Natural killer cell (primary cell): ENCODE results near the gene ASTN2. TPM values are rescaled to one million over a fixed set of nuclear protein-coding genes. Genes with fewer than 3 reads are reported as not detected.

Source experiments
- ATAC-seq, 3 donors: fragments of 150-1000 bp in 2 of 3; fragments of 200-7000 bp in 1 of 3; cut with Tn5 transposase; 1 replicate in 1 of 3; 2 replicates in 2 of 3; pipeline ENCODE4 v1.10.0; 2021; ENCODE audit warnings: mild to moderate bottlenecking in 2 of 3, moderate library complexity in 2 of 3
- DNase-seq, 2 donors: peaks; one replicate each; pipeline versions ENCODE4 v3.0.0 to v3.0.0-alpha.2; 2013 to 2021; ENCODE audit warnings: mixed read lengths in 1 of 2
- H3K27ac ChIP-seq: one replicate; pipeline ENCODE4 v1.5.1; 2013; ENCODE audit warnings: mild to moderate bottlenecking, low read length
- H3K27me3 ChIP-seq: one replicate; pipeline ENCODE4 v1.6.1; 2013; ENCODE audit warnings: low read length; ENCODE audit not compliant: control insufficient read depth, insufficient read depth
- H3K36me3 ChIP-seq: one replicate; pipeline ENCODE4 v1.6.1; 2013; ENCODE audit warnings: low read length; ENCODE audit not compliant: control insufficient read depth, insufficient read depth
- H3K4me1 ChIP-seq: one replicate; pipeline ENCODE4 v1.6.1; 2013; ENCODE audit warnings: low read length; ENCODE audit not compliant: control insufficient read depth, insufficient read depth
- H3K4me3 ChIP-seq: one replicate; pipeline ENCODE4 v1.5.1; 2013; ENCODE audit warnings: low read length
- H3K9me3 ChIP-seq: one replicate; pipeline ENCODE4 v1.6.1; 2013; ENCODE audit warnings: low read length; ENCODE audit not compliant: control insufficient read depth, insufficient read depth
- H3K27ac Mint-ChIP-seq, 2 donors: one replicate each; pipeline ENCODE4 v1.8.0; 2022; ENCODE audit warnings: mild to moderate bottlenecking in 2 of 2, mixed read lengths in 2 of 2, moderate library complexity in 1 of 2
- H3K27me3 Mint-ChIP-seq, 2 donors: one replicate each; pipeline ENCODE4 v1.8.0; 2022; ENCODE audit warnings: low read depth in 2 of 2, mixed read lengths in 2 of 2
- H3K36me3 Mint-ChIP-seq: one replicate; pipeline ENCODE4 v1.8.0; 2022; ENCODE audit warnings: mixed read lengths
- H3K4me1 Mint-ChIP-seq, 2 donors: one replicate each; pipeline ENCODE4 v1.8.0; 2022; ENCODE audit warnings: mixed read lengths in 2 of 2
- H3K4me3 Mint-ChIP-seq: one replicate; pipeline ENCODE4 v1.8.0; 2022; ENCODE audit warnings: mild to moderate bottlenecking, moderate library complexity, mixed read lengths
- H3K9me3 Mint-ChIP-seq, 2 donors: one replicate each; pipeline ENCODE4 v1.8.0; 2022; ENCODE audit warnings: mixed read lengths in 2 of 2
- WGBS: methylation state at CpG from one replicate; pipeline ENCODE4 v1.1.7; 2013; ENCODE audit warnings: missing lambda C conversion rate; ENCODE audit not compliant: insufficient coverage; 5-methylcytosine and 5-hydroxymethylcytosine counted together
- intact Hi-C: fragments of 100-400 bp; cut with micrococcal nuclease; formaldehyde crosslinking; loops from one replicate; pipeline ENCODE4 v1.14.2; 2022
- total RNA-seq, 4 donors: library from RNA; stranded (reverse); fragments of 120-200 nt in 1 of 4; gene quantifications; one replicate each; pipeline versions ENCODE4 v1.2.3 to v1.2.4, GENCODE V29; 2013 to 2022
- TF ChIP-seq, protein P1 (sequence below): fragments of 200-600 bp; IDR thresholded peaks from one replicate; pipeline ENCODE4 v1.8.0; 2022; ENCODE audit warnings: antibody characterized with exemption

The ASTN2 gene
- total RNA-seq, 3 donors from 2014 or later (not counting 1 experiment from before 2014, with no cell fraction given): 3.0 to 3.5 (median 3.2) TPM

- no peaks in the 10 kb centered on the region for H3K36me3 ChIP-seq
- H3K4me1 Mint-ChIP-seq: no peaks in the 10 kb centered on the region
- no peaks in the 10 kb centered on the region for H3K4me1 ChIP-seq
- H3K4me3 ChIP-seq: no peak overlapping the region
- intact Hi-C loops: no loop called here
- no peaks in the 10 kb centered on the region for H3K36me3 Mint-ChIP-seq
- peaks cover 0 to 7% of the 10 kb centered on the region in 2 donors for H3K9me3 Mint-ChIP-seq
- H3K4me3 Mint-ChIP-seq: no peak overlapping the region
- H3K27me3 ChIP-seq: no peaks in the 10 kb centered on the region
- ATAC-seq: no peak
- no peak overlapping the region for H3K27ac ChIP-seq
- H3K27ac Mint-ChIP-seq: no peak overlapping the region
- WGBS: 91% methylated on average over 7 of the region's 7 CpGs
- DNase-seq: no peak
- no peaks in the 10 kb centered on the region for H3K9me3 ChIP-seq
- TF ChIP-seq, protein P1, sequence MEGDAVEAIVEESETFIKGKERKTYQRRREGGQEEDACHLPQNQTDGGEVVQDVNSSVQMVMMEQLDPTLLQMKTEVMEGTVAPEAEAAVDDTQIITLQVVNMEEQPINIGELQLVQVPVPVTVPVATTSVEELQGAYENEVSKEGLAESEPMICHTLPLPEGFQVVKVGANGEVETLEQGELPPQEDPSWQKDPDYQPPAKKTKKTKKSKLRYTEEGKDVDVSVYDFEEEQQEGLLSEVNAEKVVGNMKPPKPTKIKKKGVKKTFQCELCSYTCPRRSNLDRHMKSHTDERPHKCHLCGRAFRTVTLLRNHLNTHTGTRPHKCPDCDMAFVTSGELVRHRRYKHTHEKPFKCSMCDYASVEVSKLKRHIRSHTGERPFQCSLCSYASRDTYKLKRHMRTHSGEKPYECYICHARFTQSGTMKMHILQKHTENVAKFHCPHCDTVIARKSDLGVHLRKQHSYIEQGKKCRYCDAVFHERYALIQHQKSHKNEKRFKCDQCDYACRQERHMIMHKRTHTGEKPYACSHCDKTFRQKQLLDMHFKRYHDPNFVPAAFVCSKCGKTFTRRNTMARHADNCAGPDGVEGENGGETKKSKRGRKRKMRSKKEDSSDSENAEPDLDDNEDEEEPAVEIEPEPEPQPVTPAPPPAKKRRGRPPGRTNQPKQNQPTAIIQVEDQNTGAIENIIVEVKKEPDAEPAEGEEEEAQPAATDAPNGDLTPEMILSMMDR: no peak
- no peaks in the 10 kb centered on the region for H3K27me3 Mint-ChIP-seq
Measured at GRCh38 chr9:117145811-117146490, 268.9 kb downstream of the ASTN2 start.

GRCh38 chr9:117145081-117145480 lies 269.8 kb downstream of the ASTN2 start:
- Mint-ChIP-seq H3K27me3 (no peaks in the 10 kb centered on the region), H3K9me3 (peaks cover 0 to 11% of the 10 kb centered on the region in 2 donors), H3K4me3 (no peak overlapping the region), H3K36me3 (no peaks in the 10 kb centered on the region), H3K4me1 (no peaks in the 10 kb centered on the region), H3K27ac (no peak overlapping the region)
- intact Hi-C loops: no loop called here
- no peak for ATAC-seq
- WGBS: 81% methylated on average over 2 of the region's 4 CpGs
- DNase-seq: no peak
- no peak overlapping the region for H3K27ac ChIP-seq
- TF ChIP-seq, protein P1: no peak
- no peaks in the 10 kb centered on the region for H3K4me1 ChIP-seq
- H3K4me3 ChIP-seq: no peak overlapping the region
- no peaks in the 10 kb centered on the region for H3K9me3 ChIP-seq
- H3K27me3 ChIP-seq: no peaks in the 10 kb centered on the region
- no peaks in the 10 kb centered on the region for H3K36me3 ChIP-seq

DNA sequence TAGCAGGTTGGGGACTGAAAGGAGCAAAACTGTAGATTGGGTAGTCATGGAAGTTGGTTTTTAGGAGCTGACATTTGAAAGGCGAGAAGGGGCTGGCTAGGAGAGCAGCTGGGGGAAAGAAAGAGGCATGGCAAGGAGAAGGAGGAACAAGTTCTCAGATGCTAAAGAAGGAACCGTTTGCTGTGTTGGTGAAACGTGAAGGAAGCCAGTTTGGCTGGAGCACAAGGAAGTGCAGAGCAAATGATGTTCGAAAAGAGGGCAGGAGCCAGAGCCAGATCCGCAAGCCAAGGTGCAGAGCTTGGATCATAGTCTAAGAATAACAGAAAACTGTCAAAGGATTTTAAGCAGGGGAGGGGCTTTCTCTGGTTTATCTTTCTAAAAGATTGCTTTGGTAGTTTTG lies 276.6 kb downstream of the ASTN2 start:
- TF ChIP-seq, protein P1: no peak

DNA sequence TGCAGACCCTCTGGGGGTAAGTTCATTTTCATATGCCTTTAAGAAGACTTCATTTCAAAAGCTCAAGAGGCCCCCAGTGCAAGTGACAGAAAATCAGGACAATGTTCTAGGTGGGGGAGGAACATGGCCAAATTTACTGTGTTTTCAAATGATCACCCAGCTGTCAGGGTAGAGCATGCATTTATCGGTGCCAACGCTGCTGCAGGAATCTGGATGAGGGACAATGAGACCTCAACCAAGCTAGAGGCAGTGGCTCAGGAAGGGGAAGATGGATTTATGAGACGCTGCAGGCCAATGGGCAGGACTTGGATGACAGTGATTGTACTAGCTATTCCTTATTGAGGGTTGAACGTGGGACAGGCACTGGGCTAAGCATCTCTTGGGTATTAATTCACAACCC lies 278.4 kb downstream of the ASTN2 start:
- Histone ChIP-seq H3K27me3 (no peaks in the 10 kb centered on the region), H3K4me1 (no peaks in the 10 kb centered on the region), H3K36me3 (no peaks in the 10 kb centered on the region), H3K27ac (no peak overlapping the region), H3K4me3 (no peak overlapping the region), H3K9me3 (no peaks in the 10 kb centered on the region)
- Mint-ChIP-seq H3K36me3 (no peaks in the 10 kb centered on the region), H3K4me1 (no peaks in the 10 kb centered on the region), H3K4me3 (no peak overlapping the region), H3K27me3 (peaks cover 0 to 2% of the 10 kb centered on the region in 2 donors), H3K9me3 (peaks cover 6 to 15% of the 10 kb centered on the region in 2 donors), H3K27ac (no peak overlapping the region)
- ATAC-seq (no peak), DNase-seq (no peak)
- TF ChIP-seq, protein P1: no peak
- intact Hi-C loops: no loop called here
- 33% methylated on average over 3 of the region's 4 CpGs for WGBS

More for the DNA sequence above, 276.6 kb downstream of the ASTN2 start:
- H3K9me3 ChIP-seq: no peaks in the 10 kb centered on the region
- Mint-ChIP-seq H3K4me3 (no peak overlapping the region), H3K27ac (no peak overlapping the region), H3K4me1 (no peaks in the 10 kb centered on the region), H3K36me3 (no peaks in the 10 kb centered on the region), H3K27me3 (peaks cover 0 to 2% of the 10 kb centered on the region in 2 donors), H3K9me3 (peaks cover 6 to 18% of the 10 kb centered on the region in 2 donors)
- no peaks in the 10 kb centered on the region for H3K36me3 ChIP-seq
- H3K27ac ChIP-seq: no peak overlapping the region
- intact Hi-C loops: no loop called here
- no peaks in the 10 kb centered on the region for H3K27me3 ChIP-seq
- ATAC-seq (no peak), DNase-seq (no peak)
- no peak overlapping the region for H3K4me3 ChIP-seq
- WGBS: 25% methylated on average over 5 of the region's 5 CpGs
- no peaks in the 10 kb centered on the region for H3K4me1 ChIP-seq
